ENCODE data around the gene TM9SF1. TPM values are rescaled to one million over a fixed set of nuclear protein-coding genes. Genes with fewer than 3 reads are reported as not detected.

TM9SF1 gene
- total and polyA plus RNA-seq, 9 of the 15 experiments (the other 6 are each of a cell fraction or from before 2014, with no cell fraction given): 5.3 to 20.3 (median 11.8) TPM

DNA sequence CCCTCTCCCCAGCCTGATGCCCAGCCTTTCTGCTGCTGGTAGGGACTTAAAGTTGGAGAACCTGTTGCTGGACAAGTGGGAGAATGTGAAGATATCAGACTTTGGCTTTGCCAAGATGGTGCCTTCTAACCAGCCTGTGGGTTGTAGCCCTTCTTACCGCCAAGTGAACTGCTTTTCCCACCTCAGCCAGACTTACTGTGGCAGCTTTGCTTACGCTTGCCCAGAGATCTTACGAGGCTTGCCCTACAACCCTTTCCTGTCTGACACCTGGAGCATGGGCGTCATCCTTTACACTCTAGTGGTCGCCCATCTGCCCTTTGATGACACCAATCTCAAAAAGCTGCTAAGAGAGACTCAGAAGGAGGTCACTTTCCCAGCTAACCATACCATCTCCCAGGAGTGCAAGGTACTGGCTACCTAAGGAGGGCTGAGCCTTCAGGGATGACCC lies 11.9 kb upstream of the TM9SF1 start (continued):
- TF ChIP-seq, protein P1, sequence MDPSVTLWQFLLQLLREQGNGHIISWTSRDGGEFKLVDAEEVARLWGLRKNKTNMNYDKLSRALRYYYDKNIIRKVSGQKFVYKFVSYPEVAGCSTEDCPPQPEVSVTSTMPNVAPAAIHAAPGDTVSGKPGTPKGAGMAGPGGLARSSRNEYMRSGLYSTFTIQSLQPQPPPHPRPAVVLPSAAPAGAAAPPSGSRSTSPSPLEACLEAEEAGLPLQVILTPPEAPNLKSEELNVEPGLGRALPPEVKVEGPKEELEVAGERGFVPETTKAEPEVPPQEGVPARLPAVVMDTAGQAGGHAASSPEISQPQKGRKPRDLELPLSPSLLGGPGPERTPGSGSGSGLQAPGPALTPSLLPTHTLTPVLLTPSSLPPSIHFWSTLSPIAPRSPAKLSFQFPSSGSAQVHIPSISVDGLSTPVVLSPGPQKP (CRISPR knock-in tag; IDR thresholded peaks at IDR 0.05): no peak
- TF ChIP-seq, protein P2, sequence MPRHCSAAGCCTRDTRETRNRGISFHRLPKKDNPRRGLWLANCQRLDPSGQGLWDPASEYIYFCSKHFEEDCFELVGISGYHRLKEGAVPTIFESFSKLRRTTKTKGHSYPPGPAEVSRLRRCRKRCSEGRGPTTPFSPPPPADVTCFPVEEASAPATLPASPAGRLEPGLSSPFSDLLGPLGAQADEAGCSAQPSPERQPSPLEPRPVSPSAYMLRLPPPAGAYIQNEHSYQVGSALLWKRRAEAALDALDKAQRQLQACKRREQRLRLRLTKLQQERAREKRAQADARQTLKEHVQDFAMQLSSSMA (CRISPR knock-in tag; IDR thresholded peaks at IDR 0.05): no peak
- TF ChIP-seq, protein P3, sequence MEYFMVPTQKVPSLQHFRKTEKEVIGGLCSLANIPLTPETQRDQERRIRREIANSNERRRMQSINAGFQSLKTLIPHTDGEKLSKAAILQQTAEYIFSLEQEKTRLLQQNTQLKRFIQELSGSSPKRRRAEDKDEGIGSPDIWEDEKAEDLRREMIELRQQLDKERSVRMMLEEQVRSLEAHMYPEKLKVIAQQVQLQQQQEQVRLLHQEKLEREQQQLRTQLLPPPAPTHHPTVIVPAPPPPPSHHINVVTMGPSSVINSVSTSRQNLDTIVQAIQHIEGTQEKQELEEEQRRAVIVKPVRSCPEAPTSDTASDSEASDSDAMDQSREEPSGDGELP (CRISPR knock-in tag; IDR thresholded peaks at IDR 0.05; ENCODE audit: borderline replicate concordance): no peak
- TF ChIP-seq RAD21 (CRISPR knock-in tag; conservative IDR thresholded peaks at IDR 0.05 in 1 of 2, IDR thresholded peaks at IDR 0.05 in 1 of 2) (no peak), RFX1 (IDR thresholded peaks at IDR 0.05) (no peak), BMI1 (IDR thresholded peaks at IDR 0.05; ENCODE audit: low read length) (no peak), ZNF830 (CRISPR knock-in tag; IDR thresholded peaks at IDR 0.05) (no peak), SP1 (CRISPR knock-in tag; IDR thresholded peaks at IDR 0.05) (no peak), BDP1 (IDR thresholded peaks at IDR 0.05; ENCODE audit: insufficient read depth, insufficient read length) (no peak), ELF2 (CRISPR knock-in tag; IDR thresholded peaks at IDR 0.05) (no peak), U2AF2 (optimal IDR thresholded peaks at IDR 0.05; ENCODE audit: low read depth, low read length) (no peak), ARNT (IDR thresholded peaks at IDR 0.05) (no peak)
- TF ChIP-seq, protein P4, sequence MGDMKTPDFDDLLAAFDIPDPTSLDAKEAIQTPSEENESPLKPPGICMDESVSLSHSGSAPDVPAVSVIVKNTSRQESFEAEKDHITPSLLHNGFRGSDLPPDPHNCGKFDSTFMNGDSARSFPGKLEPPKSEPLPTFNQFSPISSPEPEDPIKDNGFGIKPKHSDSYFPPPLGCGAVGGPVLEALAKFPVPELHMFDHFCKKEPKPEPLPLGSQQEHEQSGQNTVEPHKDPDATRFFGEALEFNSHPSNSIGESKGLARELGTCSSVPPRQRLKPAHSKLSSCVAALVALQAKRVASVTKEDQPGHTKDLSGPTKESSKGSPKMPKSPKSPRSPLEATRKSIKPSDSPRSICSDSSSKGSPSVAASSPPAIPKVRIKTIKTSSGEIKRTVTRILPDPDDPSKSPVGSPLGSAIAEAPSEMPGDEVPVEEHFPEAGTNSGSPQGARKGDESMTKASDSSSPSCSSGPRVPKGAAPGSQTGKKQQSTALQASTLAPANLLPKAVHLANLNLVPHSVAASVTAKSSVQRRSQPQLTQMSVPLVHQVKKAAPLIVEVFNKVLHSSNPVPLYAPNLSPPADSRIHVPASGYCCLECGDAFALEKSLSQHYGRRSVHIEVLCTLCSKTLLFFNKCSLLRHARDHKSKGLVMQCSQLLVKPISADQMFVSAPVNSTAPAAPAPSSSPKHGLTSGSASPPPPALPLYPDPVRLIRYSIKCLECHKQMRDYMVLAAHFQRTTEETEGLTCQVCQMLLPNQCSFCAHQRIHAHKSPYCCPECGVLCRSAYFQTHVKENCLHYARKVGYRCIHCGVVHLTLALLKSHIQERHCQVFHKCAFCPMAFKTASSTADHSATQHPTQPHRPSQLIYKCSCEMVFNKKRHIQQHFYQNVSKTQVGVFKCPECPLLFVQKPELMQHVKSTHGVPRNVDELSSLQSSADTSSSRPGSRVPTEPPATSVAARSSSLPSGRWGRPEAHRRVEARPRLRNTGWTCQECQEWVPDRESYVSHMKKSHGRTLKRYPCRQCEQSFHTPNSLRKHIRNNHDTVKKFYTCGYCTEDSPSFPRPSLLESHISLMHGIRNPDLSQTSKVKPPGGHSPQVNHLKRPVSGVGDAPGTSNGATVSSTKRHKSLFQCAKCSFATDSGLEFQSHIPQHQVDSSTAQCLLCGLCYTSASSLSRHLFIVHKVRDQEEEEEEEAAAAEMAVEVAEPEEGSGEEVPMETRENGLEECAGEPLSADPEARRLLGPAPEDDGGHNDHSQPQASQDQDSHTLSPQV (IDR thresholded peaks at IDR 0.05): no peak
